ENCODE results near the gene RPGRIP1.

DNA sequence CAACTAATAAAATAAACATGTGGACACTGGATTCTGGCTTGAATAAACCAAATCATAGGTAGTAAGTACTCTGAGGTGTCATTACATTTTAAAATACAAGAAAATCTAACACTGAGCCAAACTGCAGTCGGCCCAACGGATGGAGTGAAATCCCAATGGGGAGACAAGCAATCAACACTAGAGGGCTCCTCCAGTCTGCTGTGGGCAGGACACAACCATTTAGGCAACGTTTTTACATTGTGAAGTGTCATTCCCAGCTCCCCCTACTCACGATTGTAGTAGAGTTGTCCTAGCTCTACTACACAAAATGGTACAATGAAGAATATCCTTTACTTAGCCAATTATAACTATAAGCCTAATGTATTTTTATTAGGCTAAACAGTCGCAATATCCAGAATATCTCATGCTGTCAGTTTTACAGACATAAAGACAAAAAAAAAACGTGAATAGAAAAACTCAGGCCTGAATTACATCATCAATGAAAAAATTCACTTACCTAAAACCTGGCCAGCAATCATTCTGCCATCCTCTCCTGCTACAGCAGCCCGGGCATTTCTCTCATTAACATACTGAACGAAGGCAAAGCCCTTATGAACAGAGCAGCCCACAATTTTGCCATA lies 46.3 kb upstream of the RPGRIP1 start:
- TF ChIP-seq CTCF (IDR thresholded peaks at IDR 0.05; ENCODE audit: low read length), result no peak
- TF ChIP-seq EZH2 (optimal IDR thresholded peaks at IDR 0.05; ENCODE audit: low read depth, low read length), result no peak

Data from MM.1S (cell line).